ENCODE measurements around the gene SASH1. TPM values are rescaled to one million over a fixed set of nuclear protein-coding genes. Genes with fewer than 3 reads are reported as not detected.

The SASH1 gene
- polyA plus RNA-seq, 3 donors: 6.0 to 56.3 (median 32.1) TPM

DNA sequence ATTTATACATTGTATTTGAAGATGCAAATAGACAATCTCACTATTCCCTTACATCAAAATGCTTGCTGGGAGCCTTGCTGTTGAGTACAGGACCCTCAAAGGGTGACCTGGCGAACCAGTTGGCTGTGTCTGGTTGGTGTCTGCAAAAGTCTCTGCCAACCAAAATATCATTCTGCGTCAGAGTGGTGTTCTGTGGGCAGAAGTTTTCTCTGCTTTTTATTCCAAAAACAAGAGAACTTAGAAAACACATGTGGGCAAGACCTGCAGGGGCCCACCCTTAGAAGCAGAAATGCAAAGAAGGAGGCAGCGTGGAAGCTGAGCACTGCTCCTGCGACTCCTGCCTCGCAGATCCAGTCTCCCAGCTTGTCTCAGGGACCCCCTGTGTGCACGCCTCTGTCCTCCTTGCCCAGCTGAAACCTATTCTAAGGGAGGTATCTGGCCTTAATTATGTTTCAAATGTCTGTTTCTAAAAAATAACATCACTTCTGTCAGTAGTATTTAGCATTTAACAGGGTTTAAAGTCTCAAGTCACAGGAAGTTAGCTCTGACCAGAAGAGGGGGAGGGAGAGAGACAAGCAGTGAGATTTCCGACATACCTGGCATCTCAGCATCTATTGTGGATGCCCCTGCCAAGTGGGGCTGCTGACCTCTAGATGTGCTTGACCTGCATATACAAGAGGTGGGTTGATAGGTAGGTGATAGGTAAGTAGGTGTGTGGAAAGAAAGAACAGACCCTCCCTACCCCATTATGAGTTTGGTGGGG is 101.3 kb downstream of the SASH1 start:
- WGBS, 3 donors: 91 to 97% (median 97%) methylated on average over 7 of the region's 7 CpGs
- H3K27ac ChIP-seq (ENCODE audit: low read depth, low read length): no peak overlapping the region

DNA sequence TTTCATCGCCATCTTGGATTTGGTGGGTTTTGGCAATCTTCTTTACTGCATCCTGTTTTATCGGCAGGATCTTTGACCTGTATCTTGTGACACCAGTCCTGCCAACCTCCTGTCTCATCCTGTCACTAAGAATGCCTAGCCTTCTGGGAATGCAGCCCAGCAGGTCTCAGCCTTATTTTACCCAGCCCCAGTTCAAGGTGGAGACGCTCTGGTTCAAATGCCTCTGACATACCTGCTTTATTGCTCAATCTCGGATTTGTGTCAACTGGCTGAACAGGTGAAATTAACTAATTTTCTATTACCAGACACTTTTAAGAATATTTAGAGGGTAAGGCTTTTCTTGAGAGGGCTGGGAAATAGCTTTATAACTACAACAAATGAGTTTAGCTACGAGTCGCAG is 102.5 kb downstream of the SASH1 start:
- WGBS, 3 donors: 74 to 96% (median 77%) methylated on average over 6 of the region's 6 CpGs
- no peak overlapping the region for H3K27ac ChIP-seq (ENCODE audit: low read depth, low read length)

DNA sequence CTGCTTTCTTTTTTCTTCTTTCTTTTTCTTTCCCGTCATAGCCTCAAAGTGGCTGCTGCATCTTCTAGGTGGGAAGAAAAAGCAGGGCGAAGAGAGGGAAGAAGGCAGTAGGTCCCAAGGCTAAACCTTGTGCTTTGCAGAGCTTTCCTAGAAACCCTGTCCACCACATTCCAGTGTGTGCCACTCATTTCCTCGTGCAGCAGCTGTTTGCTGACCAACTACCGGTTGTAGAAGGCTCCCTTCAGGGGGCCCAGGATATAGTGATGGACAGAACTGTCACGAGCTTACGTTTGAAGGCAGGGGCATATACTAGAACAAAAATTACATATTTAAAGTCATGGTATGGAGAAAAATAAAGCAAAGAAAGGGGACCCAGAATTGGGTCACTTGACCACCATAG is 103.0 kb downstream of the SASH1 start:
- 85 to 90% (median 89%) methylated on average over 6 of the region's 6 CpGs for WGBS, 3 donors
- no peak overlapping the region for H3K27ac ChIP-seq (ENCODE audit: low read depth, low read length)

DNA sequence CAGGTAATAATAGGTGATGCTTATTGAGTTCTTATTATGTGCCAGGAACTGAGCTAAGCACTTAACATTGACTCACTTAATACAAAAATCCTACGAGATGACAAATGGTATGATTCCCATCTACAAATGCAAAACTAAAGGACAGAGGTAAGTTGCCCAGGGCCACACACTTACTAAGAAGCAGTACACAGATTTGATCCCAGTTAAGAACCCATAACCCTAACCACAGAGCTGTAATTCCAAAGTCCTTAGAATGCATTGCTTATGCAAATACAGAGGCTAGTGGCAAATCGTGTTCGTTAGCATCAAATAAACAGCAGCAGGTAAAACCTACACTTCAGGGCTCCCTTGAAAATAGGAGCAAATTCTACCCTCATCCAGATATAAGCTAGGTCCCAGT is 104.0 kb downstream of the SASH1 start:
- 85 to 94% (median 87%) methylated on average over 3 of the region's 3 CpGs for WGBS, 3 donors
- H3K27ac ChIP-seq (ENCODE audit: low read depth, low read length): no peak overlapping the region

DNA sequence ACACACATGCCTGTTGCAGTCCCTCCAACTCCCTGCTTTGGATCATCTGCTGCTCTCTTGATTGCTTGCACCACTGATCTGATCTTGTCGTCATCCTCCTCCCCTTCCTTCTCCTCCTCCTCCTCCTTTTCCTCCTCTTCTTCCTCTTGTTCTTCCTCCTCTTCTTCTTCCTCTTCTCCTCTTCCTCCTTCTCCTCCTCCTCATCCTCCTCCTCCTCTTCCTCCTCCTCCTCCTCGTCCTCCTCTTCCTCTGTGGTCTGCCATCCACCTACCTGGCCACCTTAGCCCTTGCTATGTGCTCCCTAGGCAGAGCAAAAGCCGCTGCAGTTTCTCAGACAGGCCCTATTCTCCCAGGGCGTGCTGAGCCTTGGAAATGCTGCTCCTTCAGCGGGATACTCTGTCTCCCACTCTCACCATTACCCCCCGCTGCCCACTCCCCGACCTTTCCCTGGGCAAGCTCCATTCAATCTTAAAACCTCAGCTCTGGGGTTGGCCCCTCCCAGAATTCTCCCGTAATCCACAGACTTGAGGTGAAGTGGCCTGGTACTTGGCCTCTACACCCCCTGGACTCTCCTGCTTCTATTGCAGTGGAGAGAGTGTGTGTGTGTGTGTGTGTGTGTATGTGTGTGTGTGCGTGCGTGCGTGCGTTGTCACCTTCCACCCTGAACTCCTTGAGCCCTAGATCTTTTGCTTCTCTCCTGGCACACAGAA is 105.0 kb downstream of the SASH1 start:
- H3K27ac ChIP-seq (ENCODE audit: low read depth, low read length): no peak overlapping the region
- WGBS, 3 donors: 82 to 91% (median 85%) methylated on average over 11 to 12 of the region's 12 CpGs

DNA sequence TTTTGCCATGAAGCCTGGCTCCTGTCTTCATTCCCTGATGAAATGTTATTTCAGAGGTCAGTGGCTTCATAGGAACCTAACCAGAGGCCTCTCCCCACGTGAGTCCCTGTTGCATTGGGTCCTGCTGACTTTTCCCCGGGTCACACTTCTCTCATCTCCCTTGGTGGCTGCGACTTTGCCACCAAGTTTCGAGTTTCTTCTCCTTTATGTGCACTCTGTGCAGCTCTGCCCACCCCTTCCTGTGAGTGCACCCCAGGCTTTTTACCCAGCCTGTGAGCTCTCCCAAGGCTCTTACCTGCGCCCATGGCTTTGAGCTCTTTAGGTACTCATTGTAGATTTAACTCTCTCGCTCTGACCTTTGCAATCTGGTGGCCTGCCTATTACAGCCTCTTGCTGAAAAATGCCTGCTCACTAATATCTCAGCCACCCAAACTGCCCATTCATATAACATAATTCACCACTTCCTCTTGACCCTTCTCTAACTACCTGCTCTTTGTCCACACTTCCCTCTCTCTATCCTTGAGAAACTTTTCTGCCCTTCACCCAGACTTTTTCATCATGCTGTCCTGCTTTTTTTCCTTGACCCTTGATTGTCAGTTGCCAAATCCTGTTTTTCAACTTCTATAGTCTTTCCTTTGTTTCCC is 105.9 kb downstream of the SASH1 start:
- 53 to 86% (median 68%) methylated on average over 6 of the region's 6 CpGs for WGBS, 3 donors
- H3K27ac ChIP-seq (ENCODE audit: low read depth, low read length): no peak overlapping the region

DNA sequence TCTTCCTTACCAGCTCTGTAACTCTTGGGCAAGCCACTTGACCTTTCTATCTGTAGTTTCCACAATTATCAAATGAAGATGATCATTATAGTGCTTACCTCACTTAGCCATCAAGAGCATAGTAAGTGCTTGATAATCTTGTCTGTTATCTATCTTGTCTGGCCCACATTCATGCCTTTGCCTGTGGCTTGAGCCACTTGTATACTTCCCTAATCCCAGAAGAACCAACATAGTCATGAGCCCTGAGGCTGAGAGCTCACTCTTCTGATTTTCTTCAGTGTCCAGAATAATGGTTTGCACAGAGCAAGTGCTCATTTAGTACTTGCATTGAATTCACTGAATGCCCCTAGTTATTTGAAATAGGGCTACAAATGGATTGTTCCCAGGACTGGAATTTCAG is 108.2 kb downstream of the SASH1 start:
- H3K27ac ChIP-seq (ENCODE audit: low read depth, low read length): no peak overlapping the region

DNA sequence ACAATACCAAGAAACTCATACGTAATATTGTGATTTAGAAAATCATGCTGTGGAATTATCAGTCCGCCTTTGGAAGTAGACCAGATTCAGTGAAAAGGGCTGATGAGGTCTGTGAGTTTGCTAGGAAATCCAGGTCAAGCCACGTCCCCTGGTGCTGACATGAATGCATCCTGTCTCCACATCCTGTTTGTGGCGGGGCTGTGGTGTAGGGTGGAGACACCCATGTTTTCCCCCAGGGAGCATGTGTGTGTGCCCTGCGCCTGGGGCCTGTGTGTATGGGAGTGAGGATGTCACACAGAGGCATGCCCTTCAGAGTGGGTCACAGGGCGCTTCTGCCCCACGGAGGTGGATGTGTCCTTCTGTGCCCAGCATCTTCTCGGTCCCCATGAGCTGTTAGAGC is 109.1 kb downstream of the SASH1 start:
- WGBS, 3 donors: 61 to 95% (median 66%) methylated on average over 8 of the region's 8 CpGs
- no peak overlapping the region for H3K27ac ChIP-seq (ENCODE audit: low read depth, low read length)

DNA sequence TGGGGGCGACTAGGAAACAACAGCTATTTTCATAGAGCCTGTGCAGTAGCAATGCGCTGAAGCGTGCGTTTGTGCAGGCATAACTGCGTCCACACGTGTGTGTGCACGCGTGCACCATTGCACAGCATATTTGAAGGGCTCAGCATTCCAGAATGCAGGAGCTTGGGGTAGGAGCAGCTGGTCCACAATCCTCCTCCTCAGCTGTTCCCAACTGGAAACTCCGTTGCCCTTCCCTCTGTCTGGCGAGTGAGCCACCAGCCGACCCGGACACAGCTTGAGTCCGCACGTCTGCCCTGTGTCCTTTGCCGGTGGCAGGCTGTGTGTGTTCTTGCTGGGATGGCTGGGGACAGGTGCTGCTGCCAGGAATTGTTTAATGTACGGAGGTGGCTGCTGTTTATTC is 110.2 kb downstream of the SASH1 start:
- no peak overlapping the region for H3K27ac ChIP-seq (ENCODE audit: low read depth, low read length)
- WGBS, 3 donors: 84 to 92% (median 90%) methylated on average over 16 of the region's 16 CpGs

DNA sequence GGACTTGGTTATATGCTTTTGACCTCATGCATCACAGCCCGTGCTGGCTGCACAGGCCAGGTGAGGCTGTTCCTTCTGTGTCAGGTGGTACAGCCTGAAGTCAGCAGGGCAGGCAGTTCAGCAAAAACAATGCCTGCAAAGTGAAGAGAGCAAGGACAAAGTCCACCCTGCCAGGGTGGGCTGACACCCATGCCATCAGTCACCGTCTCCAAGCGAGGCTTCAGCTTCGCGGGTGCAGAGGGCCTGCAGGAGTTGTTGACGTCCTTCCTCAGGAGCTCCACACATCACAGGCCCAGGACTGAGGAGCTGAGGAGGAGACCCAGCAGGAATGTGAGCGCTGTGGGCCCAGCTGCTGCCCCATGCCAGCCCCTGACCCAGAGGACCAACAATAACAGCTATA is 111.3 kb downstream of the SASH1 start:
- H3K27ac ChIP-seq (ENCODE audit: low read depth, low read length): no peak overlapping the region
- 92 to 96% (median 94%) methylated on average over 7 of the region's 7 CpGs for WGBS, 3 donors

DNA sequence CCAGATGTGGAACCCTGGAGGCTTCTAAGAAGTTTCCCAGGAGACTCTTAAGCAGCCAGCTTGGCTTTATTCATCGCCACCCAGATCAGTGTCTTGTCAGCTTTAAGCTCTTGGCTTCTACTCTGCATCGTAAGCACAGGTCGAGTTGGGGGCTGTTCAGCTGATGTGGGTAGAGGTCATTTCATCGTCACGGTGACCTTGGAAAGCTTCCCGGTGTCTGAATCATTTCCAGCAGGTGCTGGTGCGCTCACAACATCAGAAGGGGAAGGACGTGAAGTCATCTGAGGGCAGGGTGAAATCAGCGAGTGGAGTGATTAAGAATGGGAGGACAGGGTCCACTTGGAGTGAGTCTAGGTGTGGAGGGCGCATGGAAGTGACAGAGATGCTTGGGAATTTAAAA is 112.6 kb downstream of the SASH1 start:
- 62 to 67% (median 63%) methylated on average over 10 of the region's 10 CpGs for WGBS, 3 donors
- H3K27ac ChIP-seq (ENCODE audit: low read depth, low read length): no peak overlapping the region

DNA sequence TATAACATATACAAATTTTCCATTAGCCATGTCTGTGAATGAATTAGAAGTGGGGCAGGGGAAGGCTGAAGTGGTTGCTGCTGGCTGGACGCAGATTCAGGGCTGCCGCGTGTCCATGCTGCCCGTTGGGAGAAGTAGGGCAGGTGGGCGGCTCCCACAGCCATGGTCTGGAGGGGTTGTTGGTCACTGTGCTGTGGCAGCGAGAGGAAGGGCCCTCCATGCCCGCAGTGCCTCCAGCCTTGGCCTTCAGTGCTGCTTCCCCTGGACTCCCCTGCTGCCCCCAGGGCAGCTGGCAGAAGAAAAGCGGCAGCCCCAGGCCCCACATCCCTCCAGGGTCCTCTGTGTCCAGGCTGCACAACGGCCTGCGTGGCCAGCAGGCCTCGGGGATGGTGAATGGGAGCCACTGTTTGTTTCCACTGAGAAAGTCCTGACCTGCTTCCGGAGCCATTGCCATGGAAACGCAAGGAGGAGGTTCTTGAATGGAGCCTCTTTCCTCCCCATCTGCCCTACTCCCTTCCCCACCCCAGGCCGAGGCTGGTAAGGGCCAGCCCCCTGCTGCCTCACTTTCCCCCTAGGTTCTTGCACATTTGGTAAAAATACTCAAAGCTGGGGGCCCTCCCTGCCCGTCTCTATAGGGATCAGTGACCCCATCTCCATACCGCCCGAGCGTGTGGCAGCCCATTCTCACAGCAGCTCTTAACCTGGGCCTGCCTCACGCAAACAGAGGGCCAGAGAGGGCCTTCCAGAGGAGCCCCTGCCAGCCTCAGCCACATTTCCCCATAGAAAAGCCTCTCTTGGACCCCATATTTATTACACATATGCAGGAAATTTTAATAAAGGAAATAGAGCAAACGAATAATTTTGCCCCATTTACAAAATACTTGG is 113.3 kb downstream of the SASH1 start:
- H3K27ac ChIP-seq (ENCODE audit: low read depth, low read length): no peak overlapping the region

DNA sequence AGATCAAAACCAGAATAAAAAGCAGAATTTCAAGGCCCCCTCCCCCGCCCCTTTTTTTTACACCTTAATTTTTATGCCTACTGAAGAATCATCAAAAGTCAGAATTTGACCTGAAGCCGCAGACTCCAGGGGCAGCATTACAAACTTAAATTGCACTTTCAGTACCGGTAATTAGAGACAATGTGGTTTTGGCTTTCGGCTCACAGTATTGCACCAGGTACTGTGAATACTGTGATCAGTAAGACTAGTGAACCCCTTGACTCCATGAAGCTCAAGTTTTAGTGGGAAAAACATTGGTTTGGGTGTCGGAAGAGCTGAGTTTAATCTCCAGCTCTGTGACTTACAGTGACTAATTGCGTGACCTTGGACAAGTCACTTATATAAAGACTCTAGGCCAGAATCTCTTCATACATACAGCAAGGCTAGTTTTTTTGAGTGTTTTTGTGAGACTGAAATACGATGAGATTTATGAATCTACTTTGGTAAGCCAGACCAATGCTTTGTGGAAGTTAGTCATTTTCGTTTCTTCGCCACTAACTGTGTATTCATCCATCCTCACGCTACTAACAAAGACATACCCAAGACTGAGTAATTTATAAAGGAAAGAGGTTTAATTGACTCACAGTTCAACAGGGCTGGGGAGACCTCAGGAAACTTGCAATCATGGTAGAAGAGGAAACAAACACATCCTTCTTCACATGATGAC is 114.7 kb downstream of the SASH1 start:
- 85 to 94% (median 91%) methylated on average over 10 of the region's 10 CpGs for WGBS, 3 donors
- H3K27ac ChIP-seq (ENCODE audit: low read depth, low read length): no peak overlapping the region

More for the DNA sequence above, 113.3 kb downstream of the SASH1 start:
- 84 to 89% (median 86%) methylated on average over 20 of the region's 20 CpGs for WGBS, 3 donors

DNA sequence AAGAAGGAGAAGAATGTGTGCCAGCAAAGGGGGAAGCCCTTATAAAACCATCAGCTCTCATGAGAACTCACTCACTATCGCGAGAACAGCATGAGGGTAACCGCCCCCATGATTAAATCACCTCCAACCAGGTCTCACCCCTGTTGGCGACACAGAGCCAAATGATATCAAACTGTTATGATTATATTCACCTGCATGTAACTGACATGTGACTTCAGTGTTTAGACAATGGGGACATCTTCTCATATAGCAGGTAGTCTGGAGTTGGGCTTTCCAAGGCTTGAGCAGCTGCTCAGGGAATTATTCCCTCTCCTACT is 115.2 kb downstream of the SASH1 start:
- 90 to 93% (median 91%) methylated on average over 4 of the region's 4 CpGs for WGBS, 3 donors
- H3K27ac ChIP-seq (ENCODE audit: low read depth, low read length): no peak overlapping the region

DNA sequence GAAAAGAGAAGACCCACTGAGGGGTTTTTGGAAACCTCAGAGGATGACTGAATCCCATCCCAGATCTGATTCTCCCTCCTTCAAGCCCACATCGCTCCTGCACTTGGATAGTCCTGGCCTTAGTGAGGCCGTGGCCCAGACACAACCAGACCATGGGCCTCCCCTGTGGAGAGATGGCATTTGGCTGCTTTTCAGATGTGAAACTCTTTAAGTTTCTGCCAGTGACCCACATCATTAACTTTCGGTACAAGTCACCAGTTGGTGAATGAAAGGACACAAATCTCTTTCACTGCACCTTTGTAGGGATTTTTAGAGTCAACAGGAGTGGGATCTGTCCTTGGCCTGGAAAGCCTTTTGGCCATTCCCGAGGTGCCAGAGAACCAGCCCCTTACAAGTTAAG is 116.6 kb downstream of the SASH1 start:
- 74 to 94% (median 93%) methylated on average over 4 of the region's 4 CpGs for WGBS, 3 donors
- no peak overlapping the region for H3K27ac ChIP-seq (ENCODE audit: low read depth, low read length)

DNA sequence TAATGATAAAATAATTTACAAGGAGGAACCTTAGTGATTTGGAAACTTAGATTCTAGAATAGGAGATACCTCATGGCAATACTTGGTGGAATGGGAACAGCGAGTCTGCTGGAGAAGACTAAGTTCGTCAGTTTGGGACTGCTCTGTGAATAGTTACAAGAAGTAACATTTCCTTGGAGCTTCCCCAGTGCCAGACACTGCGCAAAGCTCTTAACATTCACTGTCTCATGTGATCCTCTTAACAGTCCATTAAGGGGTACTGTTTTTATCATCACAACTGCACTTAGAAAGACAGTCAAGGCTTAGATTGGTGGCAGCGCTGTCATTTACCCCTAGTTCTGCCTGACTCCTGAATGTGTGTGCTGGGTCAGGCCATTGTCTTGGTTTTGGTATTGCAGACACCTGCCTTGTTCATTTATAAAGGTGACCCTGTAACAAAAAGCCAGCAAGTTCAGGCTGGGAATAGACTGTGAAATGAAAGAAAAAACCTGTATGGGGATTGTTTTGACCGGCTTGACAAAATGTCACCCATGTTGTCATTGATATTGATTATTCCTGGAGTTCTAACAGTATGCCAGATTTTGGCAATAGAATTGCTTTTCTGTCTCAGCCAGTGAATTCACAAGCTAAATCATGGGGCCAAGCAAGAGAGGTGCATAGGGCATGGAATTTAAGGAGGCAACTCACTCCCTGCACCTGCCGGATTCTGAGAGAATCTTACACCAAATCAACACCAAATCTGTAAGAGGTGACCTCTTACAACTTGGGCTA is 118.4 kb downstream of the SASH1 start:
- WGBS, 3 donors: 83 to 94% (median 93%) methylated on average over 6 of the region's 6 CpGs
- no peak overlapping the region for H3K27ac ChIP-seq (ENCODE audit: low read depth, low read length)

DNA sequence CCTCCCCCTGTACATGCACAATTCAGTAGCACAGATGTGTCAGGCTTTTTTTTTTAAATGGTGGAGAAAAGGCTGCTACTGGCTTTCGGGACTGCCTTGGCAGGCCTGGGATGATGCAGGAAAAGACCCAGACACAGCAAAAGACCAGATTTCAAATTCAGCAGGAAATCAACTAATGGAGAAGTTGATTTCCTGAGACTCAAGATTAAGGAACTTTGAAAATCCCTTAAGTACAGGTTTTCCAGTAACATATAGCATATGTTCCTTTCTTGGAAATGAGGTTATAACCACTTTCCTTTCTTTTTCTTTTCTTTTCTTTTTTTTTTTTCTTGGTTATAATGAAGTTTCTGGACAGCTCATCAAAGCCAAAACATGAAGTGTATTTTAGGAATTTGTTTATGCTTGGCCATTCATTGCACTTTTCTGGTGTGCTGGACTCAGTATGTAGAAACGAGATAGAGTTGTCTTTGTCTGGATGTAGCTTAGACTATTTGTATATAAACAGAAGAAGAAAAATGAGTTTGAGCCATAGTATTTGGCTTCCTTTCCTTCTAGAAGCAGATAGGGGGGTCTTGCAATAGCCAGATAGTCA is 119.4 kb downstream of the SASH1 start:
- WGBS, 3 donors: 40 to 76% (median 40%) methylated on average over 2 of the region's 2 CpGs
- no peak overlapping the region for H3K27ac ChIP-seq (ENCODE audit: low read depth, low read length)

Data from adipose tissue (tissue), 3 donors.